GM19035 (cell line): ENCODE measurements around the gene NFATC2.
A peak's percentile ranks its signal among the peaks of the same experiment; 100 is the strongest.

Source experiments
- ATAC-seq: cut with Tn5 transposase; IDR thresholded peaks from one replicate; pipeline ENCODE4 v1.9.1; 2021; ENCODE audit not compliant: unreplicated experiment

Gene NFATC2

DNA sequence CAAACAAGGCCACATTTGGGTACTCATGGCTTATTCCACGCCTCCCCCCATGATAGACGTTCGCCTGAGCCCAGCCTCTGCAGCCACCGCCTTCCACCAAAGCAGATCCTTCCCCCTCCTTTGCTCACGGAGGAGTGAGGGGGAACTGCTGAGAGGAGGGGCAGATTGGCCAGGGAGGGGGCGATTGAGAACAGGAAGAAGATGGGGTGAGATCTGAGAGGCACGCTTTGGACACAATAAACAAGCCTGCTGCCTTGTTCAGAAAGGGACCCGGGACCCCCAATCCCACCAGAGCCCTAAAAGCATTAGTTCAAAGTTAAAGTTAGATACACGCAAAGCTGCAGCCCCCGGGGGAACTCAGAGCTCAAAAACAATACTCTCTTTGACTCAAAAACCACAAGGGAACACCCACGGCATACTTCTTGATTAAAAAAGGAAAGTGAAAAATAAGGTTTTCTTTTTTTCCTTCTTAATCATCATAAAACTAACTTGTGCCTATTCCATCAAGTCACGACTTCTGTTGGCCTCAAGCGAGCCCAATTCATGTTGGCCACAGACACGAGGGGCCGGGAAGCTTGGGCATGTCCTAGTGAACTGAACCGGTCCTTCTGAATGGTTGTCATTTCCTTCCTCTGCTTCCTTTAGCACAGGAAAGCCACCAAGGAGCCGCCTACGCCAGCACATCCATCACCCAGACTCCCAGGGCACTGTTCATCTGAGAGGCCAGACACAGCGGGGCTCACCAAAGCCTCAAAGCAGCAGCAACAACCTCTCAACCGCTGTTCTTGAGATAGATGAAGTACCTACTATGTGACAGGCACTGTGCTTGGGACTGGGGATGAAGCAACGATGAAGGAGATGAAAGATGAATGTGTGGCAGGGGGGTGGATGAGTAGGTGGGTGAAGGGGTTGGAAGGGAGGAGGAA lies 44.7 kb downstream of the NFATC2 start:
- ATAC-seq: peak; percentile 46

DNA sequence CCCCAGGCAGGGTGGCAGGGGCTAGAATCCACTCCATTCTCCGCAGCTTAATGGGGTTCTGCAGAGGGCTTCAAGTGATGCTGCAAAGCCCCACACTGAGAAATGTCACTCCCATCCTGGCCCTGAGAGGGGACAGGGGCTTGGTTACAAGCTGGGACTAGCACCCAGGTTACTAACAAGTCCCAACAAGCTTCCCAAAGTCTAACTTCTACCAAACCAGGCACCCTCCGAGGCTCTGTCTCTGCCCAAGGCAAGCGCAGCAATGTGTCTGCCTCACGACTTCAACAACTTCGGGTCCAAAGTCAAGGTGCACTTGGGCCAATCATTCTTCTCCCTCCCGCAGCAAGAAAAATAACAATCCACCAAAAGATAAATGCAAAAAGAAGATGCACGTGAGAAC lies 45.6 kb downstream of the NFATC2 start:
- no peak for ATAC-seq

DNA sequence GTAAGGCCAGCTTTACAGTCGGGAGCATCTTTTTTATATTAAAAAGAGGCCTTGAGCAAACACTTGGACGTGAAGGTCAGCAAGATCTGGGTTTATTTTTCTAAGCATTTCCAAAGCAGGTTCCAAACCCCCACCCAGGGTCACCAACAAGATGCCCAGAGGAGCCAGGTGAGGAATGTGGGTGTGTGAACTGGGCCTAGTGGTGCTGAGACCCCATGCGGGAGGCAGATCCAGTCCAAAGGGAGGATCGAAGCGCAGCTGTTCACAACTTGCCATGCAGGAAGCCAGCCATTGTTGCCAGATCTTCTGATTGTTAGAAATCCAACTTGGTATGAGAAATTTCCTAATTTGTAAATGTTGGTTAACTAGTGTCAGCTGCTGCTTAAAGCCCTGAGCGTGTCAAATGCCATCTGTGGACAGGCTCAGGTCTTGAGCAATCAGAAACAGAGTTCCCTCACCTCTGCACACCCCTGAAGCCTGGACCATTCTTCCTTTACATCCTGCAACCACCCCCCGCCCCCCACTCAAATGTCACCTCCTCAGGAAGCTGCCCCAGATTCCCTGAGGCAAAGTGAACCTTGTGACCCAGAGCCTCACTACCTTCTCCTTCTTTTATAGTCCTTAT lies 46.5 kb downstream of the NFATC2 start:
- ATAC-seq: no peak

DNA sequence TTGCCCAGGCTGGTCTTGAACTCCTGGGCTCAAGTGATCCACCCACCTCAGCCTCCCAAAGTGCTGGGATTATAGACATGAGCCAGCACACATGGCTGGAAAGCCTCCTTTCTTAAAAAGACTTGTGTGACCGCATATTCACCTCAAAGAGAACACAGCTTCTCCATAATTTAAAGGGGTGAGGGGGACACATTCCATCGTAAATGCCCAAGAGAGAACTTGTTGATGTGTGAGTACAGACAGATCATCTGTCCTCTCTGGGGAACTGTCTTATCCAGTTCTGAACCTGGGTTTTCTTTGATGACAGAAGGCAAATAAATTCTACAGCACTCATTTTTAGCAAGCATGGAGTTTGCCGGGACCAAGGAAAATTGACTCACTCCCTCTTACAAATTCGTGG lies 47.2 kb downstream of the NFATC2 start:
- no peak for ATAC-seq

DNA sequence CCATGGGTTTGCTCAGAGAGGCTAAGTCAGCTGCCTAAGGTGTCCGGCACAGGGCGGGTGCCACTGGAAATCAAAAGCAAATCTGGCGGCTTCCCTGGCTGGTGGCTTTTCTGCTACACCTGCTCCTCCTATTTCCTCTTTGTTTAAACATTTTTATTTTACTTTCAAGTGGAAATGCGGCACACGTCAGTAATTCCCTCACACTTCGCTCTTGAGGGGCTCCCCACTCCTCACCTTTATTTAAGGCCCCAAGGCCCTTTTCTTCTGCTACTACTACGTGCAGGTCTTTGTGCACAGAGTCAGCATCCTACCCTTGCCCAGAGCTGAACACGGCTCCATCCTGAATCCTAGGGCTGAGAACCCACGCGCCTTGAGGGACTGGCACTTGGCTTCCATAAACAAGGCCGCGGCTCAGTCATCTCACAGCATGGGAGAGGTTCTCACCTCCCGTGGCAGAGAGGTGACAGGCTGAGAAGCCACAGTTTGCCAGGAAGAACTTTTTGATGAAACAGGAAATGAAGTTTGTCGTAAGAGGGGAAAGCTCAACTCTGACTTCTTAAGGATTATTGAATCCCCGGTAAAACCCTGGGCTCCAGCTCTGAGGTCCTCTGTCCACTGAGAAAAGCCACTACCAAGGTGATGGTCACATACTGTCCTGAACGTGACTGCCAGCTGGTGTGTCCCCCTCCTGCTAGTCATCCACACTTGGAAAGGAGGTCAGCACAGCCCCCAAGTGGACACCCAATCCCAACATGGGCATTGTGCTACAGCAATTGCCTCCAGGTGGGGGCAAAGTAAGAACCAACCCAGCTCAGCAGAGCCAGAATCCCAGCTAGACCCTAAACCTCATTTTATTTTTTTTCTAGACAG lies 48.0 kb downstream of the NFATC2 start:
- no peak for ATAC-seq

DNA sequence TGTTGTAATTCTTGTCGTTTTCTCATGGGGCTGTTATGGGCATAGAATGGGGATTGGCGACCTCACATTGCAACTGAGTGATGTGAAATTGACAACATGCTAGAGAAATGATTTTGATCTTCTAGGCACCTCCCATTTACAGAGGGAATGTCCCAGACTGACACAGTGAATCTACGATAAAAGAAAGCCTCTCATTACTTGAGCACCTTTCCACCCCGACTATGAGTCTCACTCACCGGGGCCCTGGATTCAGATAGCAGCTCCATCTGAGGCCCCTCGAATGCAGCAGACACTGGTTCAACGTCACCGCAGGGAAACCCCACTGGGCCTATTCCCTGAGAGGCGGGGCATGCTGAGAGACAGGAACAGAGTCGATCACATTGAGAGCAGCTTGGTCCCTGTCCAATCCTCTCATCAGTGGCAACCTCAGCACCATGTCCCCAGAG lies 49.1 kb downstream of the NFATC2 start:
- no peak for ATAC-seq

DNA sequence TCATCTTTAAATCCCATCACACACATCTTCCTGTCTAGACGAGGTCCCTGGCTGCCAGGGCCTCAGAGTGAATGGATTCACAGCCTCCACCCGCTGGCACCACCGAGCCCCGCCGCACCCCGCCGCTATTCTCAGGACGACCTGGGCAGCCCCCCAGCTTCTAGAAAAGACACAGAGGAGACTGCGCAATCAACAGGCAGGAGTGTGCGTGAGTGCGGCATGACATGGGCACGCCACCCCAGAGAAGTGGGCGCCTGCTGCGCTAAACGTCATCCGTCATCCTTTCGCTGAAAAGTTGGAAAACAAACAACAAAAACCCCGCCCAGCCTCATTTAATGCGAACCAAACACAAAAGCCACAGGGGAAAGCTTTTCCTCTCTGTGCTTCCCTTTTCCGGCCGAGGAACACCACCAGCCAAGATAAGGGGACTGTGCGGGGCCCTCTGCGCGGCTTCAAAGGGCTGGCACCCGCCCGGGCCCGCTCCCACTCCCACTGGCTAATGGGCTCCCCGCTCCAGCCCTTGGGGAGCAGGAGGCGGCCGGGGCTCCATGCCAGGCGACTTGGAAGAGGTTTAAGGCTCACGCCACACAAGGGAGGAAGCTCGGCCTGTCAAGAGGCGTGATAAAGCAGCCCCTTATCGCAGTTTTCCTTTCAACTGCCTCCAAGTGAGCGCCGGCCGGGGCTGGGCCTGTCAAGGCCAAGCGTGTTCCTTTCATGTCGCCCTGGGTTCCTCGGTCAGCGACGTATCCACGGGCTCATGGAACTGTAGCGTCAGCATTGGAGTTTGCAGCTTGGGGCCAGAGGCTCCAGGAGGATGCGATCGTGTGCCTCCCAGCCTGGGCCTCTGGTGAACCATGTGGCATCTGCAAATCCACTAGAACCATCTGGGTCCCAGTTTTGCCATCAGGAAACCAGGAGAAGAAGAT lies 50.1 kb downstream of the NFATC2 start:
- no peak for ATAC-seq

DNA sequence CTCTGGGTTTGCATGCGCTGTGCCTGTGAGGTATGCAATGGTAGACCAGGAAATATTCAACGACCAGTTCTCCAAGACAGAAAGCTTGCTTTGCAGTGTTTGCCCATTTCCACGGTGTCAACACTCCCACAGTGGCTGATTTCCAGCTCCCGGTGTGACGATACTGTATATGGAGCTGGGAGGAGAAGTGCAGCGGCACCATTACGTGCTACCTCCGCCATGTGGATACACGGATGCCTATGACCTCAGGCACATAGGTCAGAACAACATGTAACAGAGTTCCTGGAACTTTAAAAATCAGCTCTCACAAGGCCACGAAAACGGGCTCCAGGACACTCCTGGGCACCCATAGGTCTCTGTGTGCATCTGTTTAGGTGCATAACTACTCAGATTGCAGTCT lies 51.1 kb downstream of the NFATC2 start:
- no peak for ATAC-seq

DNA sequence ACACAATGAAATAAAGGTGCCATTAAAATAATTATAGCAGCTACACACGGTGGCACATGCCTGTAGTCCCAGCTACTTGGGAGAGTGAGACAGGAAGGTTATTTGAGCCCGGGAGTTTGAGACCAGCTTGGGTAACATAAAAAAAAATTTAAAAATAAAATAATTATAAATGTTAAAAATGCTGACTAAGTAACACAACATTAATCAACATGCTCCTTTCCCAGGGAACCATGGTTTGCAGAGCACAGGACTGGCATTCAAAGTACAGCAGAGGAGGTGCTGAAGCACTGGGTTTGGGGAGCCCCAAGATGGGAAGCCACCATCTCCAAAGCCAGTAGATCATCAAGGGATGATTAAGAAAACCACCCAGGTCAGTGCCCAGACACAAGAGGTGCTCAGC lies 51.9 kb downstream of the NFATC2 start:
- no peak for ATAC-seq

DNA sequence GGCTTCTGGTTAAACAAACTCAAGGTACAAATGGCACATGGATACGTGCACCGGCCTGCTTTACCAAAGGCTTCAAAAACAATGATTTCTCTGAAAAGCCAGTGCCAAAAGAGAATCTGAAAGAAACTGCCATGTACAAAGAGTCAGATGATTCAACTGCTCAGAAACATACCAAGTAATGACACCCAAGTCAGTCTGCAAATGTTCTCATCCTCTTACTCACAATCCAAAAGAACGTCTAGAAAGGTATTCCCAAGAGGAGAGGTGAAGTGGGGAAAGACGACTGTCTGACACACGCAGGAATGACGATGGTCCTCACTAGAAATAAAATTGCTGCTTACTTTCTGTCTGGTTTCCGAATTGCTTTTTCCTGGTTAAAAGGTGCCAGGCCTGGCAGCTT lies 52.9 kb downstream of the NFATC2 start:
- ATAC-seq: no peak

DNA sequence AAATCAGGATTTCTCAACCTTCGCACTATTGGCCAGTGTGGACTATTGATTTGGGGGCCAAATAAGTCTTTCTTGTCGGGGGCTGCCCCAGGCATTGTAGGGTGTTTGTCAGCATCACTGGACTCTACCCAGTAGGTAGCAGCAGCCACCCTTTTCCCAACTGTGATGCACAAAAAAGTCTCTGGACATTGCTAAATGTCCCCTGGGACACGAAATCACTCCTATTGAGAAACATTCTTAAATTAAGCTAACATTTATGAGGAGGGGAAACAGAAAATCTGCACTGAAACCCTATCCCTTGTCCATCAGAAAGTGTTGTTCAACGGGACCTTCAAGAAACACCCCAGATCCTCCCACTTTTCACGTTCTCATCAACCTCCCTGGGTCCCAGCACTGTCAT lies 54.2 kb downstream of the NFATC2 start:
- no peak for ATAC-seq

DNA sequence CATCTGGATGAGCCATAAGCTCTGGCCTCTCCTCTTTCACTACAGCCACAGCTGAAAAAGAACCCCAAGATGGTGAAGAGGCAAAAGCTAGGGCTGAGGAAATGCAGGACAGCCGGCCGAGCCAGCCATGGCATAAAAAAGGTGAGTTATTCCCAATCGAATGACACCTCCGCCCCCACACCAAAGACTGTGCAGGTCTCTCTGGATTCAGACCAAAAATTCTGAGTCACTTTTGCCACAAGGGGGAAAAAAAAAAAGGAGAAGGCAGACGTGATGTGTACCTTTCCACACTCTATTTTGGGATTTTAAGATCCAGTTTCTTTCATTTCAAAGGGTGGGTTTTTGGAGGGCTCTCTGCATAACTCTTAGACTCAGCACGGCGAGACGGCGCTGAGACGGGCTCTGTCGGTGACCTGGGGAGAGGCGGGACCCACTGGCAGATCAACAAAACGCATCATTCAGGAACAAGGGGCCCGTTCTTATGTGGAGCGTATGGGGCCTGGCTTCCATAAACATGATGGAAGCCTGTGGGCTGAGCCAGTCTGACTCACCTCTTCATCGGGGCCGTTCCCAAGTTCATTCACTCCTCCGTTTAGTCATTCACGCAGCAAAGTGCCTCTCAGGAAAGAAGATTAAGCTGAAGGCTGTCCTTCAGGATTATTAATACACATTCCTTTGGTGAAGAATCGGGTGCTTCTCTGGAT lies 54.8 kb downstream of the NFATC2 start:
- ATAC-seq: no peak

DNA sequence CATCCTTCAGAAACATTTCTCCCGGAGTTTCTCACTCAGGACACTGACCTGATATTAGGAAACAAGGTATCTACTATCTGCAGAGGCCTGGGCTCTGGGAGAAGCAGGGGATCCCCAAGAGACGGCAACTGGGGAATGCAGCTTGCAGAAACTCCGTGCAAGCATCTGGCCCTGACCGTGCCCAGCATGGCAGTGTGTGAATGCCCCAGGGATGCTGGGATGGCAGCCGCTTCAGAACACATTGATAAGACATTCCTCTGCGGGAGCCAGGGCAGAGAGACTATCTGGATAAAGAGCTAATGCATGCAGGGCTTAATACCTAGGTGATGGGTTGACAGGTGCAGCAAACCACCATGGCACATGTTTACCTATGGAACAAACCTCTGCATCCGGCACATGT lies 55.4 kb downstream of the NFATC2 start:
- ATAC-seq: no peak

DNA sequence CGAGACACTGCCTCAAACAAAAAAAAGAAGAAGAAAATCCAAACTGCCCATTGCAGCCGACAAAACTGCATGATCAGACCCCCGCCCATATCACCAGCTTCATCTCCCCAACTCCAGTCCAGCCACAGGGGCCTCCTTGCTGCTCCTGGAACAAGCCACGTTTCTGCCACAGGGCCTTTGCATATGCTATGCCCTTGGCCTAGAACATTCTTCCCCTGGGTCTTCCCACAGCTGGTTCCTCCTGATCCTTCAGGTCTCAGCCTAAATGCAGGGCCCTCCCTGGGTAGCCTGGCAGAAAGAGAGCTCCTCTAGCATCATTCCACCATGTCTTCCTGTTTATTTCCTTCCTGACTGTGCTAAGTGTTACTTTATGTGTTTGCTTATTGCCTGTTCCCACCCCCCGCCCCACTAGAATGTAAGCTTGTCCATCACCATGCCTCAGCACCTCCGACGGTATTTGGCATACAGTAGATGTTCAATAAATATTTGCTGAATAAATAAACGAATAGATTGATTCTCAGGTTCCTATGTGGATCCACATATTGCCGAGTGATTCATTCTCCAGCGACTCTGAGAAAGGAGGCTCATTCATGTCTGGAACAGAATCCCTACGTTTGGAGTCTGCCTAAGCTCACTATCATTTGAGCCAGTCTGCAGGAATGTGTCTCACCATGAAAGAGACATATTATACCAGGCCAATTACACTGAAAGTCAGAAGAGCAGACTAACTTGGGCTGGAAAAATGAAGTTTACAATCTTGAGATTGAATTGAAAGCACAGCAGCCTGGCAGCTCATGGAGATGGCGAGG lies 56.1 kb downstream of the NFATC2 start:
- no peak for ATAC-seq

DNA sequence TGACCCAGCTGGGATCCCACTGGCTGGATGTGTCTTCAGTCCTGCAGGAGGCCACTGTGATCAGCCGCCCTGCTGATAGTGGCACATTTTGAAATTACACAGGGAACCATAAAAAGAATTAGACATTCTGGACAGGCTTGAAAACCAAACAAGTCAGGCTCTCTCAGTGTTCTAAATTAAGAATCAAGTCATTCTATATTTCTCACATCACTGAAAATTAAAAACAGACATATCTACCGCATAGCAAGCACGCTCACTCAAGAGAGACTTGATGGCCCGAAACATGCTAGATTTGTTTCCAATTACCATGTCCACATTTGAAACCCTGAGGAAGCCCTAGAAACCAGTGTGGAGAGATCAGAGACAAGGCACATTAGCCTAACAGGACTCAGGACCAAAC lies 57.7 kb downstream of the NFATC2 start:
- no peak for ATAC-seq

DNA sequence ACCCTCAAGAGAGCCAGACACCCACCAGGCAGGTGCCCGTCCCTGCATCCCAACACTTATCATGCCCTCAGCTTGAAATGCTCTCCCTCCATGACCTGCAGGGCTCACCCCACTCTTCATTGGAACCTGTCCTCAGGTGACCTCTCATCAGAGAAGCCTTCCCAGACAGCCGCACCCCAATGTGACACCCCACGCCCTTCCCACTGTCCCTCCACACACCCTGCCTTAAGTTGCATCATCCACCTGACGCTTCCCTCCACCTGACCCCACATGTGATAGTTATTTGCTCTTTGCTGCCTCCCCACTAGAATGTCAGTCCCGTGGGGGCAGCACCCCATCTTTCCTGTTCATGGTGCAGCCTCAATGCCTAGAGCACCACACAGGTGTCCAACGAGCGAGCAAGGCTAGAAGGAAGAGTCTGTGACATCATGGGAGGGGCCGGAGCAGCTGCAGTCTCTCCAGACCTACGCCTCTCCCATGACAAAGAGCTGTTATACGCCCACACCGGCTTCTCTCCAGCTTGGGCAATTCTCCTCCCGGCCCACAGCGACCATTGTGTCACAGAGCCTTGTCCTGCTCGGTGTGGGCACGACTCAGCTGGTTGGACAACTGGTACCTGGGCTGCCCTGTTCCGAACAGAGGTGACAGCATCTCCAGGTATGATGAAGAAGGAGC lies 58.2 kb downstream of the NFATC2 start:
- no peak for ATAC-seq

DNA sequence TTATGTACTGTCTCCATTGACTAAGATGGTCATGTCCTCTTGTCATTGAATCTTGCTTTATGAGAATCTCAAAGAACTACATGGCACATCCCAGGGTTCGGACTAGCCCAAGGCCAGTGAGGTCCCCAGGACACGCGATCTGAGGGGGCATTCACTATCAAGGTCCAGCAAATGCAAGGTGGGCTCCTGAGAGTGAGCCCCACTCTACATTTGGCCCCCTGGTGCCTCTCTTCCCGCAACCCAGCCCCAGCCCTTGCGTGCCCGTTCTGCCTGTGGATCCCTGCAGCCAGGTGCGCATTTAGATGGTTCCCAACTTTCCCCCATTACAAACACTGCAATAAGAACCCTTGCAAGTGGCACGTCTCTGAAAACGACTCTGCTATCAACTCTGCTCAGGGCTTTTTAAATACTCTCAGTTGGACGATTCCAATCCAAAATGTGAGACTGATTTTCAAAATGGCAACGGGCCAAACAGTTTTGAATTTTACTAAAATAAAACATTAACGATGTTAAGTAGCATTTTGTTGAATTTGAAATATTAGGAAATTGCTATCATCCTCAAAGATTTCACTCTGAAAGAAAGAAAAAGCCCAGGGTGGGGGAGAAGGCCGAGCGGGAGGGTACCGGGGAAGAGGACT lies 59.6 kb downstream of the NFATC2 start:
- no peak for ATAC-seq

DNA sequence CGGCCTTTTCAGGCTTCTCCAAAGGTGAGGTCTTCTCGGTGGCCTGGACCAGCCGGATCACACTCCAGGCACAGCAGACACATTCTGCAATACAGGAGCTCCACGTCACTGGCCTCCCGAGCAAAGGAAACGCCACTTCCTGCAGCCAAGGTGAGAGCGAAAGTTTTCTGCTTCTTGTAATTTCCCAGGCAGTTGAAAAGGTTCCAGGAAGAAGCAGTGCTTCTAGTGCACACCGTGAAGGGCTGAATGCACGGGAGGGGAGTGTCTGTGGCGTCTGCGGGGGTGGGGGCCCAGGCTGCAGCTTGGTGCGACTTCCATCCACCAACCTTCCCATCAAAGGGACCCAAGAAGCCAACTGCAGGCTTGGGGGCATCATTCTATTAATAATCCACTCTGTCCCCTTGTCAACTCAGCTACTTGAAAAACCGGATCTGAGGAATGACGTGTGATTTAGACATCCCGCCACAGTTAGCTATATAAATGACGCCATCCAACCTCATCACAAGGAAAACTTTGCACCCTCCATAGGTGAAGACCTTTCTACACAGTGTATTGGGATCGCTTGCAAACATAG lies 61.1 kb downstream of the NFATC2 start:
- ATAC-seq: no peak
